Medulla oblongata (tissue), 1 donor: ENCODE results near the gene MRPS6.

Source experiments
- DNase-seq: peaks from one replicate; pipeline ENCODE4 v3.0.0-alpha.2; 2015; ENCODE audit errors: extremely low spot score

The MRPS6 gene

GRCh38 chr21:34132926-34133325 is 59.5 kb downstream of the MRPS6 start:
- no peak for DNase-seq

- no peak for DNase-seq
These were observed 60.0 kb downstream of the MRPS6 start for GRCh38 chr21:34133392-34133791.

DNA sequence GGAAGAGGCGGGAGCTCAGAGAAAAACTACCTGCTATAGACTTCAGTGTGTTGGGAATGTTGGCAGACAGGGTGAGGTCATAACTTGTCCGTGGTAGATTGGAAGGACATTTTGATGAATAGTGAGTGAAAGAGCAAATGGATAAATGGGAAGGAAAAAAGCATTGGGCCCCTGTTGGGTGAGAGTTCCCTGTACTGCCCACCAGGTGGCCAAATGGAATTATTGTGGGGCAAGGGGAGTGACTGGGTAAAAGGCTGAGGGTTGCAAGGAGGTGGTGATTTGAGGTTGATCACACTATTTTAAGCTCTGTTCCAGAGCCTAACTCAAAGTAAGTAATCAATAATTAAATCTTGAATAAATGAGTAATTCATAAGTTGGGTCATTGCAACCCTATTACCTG is 60.4 kb downstream of the MRPS6 start:
- DNase-seq: no peak

- no peak for DNase-seq
These were observed 62.0 kb downstream of the MRPS6 start for GRCh38 chr21:34135330-34135729.

- no peak for DNase-seq
These were observed 68.0 kb downstream of the MRPS6 start for GRCh38 chr21:34141373-34141772.

DNA sequence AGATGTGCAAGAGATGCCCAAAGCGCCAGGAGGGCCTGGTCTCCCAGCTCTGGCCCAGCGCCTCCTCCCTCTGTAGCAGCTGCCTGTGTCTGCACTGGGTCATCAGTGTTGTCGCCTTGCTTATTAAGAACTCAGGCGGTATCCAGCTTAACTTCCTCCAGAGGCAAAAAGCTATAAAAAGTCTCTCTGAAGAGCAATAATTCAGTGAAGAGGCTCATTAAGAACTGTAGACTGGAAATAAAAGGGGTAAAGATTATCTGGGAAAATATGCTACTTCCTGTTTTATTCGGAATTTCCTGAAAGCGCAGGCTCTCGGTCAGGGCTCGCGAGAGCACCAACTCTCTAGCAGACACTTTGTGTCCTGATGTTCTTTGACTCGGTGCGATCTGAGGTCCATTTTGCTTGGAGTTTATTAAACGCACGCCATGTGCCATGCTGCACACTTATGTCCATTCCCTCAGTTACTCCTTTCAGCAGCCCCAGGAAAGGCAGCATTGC is 70.4 kb downstream of the MRPS6 start:
- no peak for DNase-seq

DNA sequence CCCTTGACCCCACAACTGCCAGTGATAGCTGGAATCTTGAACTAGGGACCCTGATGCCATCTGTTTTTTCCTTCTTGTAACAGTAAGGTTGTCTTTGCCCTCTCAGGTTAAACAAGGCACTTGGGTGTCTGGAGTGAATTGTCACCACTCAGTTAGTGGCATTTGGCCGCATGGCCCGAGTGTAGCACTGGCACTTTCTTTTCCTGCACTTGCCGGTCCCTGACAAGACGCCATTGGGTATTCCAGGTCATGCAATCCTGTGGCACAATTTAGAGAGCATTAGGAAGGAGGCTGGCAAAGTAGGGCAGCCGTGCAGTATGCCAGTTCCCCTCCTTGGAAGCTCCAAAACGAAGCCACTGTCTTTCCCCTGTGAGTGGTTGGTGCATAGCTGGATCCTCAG is 70.8 kb downstream of the MRPS6 start:
- DNase-seq: no peak

DNA sequence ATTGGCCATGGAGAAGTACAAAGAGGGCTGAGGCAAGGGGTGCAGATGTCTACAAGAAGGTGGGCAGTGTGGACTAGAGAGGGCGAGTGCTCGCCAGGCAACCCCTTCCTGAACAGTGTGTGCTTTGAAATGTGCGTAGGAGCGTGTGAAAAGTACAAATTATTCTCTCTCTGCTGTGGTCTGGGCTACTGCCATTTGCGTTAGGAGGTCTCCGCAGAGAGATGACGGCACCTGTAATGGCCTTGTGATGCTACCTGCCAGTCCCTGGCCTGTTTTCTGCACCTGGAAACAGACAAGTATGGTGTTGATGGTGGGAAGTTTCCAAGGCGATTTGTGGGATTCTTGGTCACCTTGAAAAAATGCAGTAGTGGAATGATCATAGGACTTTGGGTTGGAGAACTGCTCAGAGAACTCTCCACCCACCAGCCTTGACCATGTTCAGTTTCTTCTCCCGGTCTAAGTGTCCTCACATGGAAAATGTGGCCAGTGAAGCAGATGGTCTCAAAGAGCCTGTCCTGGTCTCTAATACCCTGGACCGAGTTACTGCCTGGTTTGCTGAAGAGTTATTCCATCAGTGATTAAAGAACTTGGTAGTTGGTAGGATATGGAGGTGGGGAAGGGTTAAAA is 74.5 kb downstream of the MRPS6 start:
- no peak for DNase-seq

- DNase-seq: no peak
These were observed 75.0 kb downstream of the MRPS6 start for GRCh38 chr21:34148419-34148804.

DNA sequence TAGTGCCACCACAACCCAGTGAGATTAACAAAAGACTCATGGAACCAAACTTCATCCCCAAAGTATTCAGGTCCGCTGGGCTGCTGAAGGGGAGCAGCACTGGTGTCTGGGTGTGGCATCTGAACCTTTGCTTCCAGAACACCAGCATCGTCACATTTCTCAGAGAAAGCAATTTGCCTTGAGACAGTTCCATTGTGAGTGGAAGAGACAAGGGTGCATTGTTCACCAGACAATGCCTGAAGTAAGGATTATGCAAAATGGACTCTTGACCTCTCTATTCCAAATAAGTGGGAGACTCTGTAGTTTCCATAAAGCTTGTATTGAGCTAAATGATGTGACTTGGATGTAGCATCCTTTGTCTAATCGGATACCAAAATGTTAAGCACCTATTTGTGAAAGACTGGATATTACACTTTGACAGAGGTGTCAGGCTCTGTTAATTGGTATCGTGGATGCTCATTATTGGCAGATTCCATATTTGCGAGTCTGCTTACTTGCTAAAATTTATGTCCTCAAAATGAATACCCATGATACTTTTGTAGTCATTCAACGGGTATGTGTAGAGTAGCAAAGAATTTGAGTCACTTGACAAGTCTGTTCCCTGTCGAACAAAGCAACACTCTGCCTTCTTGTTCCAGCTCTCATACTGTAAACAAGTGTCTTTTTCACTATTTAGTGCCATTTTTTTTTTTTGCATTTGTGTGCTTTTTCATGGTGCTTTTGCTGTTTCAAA is 75.6 kb downstream of the MRPS6 start:
- peak; percentile 75 for DNase-seq

DNA sequence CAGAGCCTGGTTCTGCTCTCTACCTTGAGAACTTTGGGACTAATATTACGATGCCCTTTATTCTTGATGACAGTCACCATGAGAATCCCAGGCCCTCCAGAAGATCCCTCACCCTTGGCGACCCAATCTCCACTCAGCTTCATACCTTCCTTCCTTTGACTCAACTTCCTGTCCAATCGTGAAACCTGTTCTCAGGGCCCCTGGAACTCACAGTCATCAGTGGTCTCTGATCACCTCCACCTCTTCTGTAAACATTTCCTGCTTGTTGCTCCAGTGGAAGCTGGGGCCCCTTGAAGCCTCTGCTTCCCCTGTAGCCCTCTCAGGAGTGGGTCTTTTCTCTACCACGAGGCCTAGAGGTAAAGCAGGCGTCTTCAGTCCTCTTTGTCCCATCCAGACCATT is 79.1 kb downstream of the MRPS6 start:
- no peak for DNase-seq

DNA sequence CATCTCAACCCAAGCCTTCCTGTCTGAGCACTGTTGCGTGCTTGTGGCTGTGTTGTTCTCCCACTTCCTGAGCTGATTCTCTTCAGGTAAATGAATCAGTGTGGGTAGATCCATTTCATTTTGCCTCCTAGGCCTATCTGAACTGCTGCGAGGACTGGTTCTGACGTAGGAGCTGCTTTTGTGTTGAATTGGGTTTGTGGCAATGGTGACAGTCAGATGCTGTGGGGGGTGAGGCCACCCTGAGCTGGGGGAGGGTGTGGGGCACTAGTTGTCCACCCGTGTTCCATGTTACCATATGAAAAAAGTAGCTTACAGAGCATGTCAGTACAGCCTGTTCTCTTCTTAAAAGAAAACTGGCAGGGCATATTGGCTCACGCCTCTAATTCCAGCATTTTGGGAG is 81.5 kb downstream of the MRPS6 start:
- no peak for DNase-seq

- no peak for DNase-seq
These were observed 83.6 kb downstream of the MRPS6 start for GRCh38 chr21:34156957-34157356.

DNA sequence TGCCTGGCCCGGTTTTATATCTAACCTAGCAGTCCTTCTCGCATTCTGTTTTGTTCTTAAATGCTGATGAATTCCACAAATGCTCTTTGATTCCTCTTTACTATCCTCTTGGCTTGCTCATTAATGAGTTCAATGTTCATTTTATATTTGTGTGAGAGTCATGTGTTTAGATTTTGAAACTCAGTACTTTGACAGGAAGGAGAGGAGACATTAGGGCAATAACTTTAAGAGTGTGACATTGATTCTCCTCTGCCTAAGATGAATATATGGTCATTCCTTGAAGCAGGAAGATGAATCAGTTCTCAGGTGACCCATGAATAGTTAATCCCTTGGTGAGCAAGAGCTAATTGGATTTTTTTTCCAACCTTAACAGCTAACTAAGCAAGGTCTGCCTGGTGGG is 84.1 kb downstream of the MRPS6 start:
- DNase-seq: no peak

DNA sequence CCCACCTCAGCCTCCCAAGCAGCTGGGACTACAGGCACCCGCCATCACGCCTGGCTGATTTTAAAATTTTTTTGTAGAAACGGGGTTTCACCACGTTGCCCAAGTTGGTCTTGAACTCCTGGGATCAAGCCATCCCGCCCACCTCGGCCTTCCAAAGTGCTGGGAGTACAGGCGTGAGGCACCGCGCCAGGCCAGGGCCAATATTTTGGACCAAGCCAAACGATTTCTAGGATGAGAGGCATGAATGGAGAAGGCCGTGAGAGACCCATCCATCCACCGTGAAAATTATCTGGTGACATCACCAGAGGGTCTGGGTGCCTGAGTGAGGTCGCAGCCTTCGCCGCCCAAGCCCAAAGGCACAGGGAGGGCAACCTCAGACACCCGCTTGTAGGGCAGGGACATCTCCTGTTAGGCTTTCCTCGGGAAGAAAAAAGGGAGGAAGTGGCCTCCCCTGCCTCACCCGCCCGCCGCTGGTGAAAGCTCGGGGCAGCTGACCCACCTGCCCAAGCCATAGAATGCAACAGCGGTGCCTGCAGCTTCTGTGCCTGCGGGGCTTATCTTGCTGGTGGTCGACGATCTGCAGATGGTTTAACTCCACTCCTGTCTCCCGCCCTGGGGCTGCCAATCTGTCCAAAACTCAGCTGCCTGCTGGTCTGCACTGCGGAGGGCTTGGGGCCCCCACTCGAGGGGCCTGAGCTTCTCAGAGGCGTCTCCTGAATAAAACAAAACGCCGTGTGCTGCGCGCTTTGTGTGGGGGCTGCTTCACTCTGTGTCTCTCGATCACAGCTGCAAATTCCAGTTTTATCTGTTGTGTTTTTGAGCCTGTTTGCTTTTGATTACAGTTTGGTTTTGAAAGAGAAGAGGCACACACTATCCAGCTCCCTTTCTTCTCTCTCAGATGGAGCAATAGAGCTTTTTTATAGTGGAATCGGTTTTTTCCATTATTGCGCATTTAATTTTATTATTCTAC is 85.8 kb downstream of the MRPS6 start:
- no peak for DNase-seq

DNA sequence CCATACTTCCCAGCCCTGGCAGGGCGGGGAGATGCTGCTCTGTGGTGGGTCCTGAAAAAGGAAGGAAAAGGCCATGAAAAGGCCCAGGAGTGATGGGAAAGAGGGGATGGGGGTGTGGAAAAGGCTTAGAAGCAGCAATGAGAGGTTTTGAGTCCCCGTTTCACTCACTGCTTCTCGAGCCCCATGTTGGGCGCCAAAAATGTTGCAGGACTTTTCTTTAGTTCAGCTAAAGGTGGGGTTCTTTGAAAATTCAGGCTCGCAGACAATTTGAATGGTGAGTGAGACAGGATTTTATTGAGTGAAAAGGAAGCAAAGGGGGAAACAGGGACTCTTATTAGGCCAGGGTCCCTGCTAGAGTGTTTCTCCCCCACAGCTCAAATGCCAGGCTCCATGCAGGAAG is 93.1 kb downstream of the MRPS6 start:
- DNase-seq: no peak

DNA sequence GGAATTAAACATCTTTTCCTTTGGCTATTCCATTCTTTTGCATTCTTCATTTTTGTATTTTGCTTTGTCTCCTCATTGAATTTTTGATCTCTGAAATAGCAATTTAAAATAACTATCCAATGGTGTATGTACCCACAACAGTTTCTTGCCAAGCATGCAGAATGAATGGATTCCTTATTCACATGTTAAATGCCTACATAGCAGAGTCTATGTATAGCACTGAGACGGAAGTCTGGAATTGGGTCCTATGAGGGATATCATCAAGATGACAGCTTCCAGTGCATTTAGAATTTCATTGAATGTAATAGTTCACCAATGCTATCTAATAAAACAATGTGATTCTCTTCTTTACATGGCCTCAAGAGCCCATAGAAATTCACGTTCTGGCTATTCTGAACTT is 97.5 kb downstream of the MRPS6 start:
- no peak for DNase-seq

DNA sequence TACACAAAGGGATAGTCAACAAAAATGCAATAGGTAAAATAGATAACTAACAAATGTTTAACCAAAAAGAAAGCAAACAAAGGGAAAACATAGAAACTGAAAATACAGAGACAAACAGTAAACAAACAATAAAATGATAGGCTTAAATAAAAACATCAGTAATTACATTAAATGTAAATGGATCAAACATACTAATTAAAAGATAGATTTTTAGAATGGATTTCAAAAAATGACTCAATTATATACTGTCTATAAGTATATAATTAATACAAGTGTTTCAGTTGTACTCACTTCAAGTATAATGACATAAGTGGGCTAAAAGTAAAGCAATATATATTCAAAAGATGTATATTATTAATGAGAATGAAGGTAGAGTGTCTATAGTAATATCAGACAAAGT is 101.1 kb downstream of the MRPS6 start:
- DNase-seq: no peak

- no peak for DNase-seq
These were observed 103.1 kb downstream of the MRPS6 start for GRCh38 chr21:34176448-34176847.

- no peak for DNase-seq
These were observed 104.7 kb downstream of the MRPS6 start for GRCh38 chr21:34177919-34178567.

DNA sequence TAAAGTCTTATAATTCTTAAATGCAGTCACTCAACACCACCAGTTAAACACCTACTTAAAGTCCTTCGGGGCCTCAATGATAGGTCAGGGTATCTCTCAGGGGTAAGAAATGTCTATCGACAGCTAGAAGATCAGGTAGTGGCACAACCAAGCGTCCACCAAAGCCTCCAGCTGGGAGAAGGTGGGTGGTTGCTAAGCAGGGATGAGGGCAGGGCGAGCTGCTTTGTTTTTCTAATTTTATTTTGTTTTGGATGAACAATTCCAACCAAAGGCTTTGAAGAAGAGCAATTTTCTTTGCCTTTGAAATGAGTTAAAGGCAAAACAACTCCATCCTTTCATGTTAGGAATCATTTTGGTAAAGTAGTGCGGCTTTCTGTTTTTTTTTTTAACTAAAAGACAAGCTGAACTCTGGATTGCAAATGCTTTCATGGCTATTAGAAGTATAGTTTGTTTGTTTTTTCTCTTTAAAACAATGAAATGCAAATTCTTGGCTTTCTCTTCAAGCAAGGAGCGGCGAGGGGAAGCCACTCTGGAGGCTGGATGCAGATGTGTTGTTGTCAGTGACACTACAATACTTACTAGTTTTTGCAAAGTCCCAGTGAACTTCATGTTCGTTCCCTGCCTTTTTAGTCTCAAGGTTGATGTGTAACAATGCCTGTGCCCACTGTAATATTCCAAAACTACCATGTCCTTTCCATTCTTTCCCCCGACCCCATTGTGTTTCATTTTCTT is 106.0 kb downstream of the MRPS6 start:
- DNase-seq: no peak
